CD4-positive, alpha-beta T cell treated with Interleukin-15 for 4 hours (primary cell): ENCODE data around the gene SH3RF2.

Experiments
- DNase-seq: peaks from one replicate; pipeline ENCODE4 v3.0.0-alpha.2; 2020; ENCODE audit warnings: low spot score

Gene SH3RF2

DNA sequence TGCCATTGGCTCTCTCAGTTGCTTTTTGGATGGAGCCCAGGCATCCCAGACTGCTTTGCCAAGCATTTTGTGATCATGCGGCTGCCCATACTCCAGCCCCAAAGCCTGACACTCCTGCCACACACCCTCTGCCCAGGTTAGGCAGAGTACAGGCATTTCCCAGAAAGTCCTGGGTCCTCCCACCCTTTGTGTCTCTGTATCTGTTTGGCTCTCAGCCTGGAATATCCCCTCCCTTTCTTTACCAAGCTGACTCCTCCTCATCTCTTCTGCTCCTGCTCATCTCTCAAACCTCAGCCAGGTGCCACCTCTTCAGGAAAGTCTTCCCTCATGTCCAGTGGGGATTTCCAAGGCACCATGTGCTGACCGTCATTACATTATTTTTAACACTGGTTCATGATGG is 14.3 kb upstream of the SH3RF2 start:
- DNase-seq = no peak

GRCh38 chr5:145923405-145923804 is 13.0 kb upstream of the SH3RF2 start:
- DNase-seq = no peak

GRCh38 chr5:145924849-145925248 is 11.5 kb upstream of the SH3RF2 start:
- no peak for DNase-seq

- DNase-seq = no peak
Observed at GRCh38 chr5:145925353-145925752, 11.0 kb upstream of the SH3RF2 start.

- no peak for DNase-seq
Observed at GRCh38 chr5:145925803-145926202, 10.6 kb upstream of the SH3RF2 start.

DNA sequence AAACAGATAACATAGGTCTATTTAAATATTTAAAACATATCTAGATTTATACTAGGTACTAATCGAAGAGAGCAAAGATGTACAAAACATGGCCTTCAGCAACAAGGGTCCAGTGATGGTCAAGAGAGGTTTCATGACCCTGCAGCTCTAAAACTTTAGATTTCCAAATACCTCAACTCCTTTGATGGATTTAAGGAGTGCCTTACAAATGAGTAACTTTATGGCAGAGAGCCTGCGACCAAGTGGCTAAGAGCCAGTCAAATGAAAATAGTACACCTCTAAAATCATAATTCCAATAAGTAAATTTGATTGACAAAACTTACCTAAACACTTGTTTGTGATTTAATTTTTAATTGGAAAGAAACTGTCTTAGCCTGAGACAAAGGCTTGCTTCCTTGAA is 4.7 kb upstream of the SH3RF2 start:
- no peak for DNase-seq

- no peak for DNase-seq
Observed at GRCh38 chr5:145934276-145934675, 2.1 kb upstream of the SH3RF2 start.

DNA sequence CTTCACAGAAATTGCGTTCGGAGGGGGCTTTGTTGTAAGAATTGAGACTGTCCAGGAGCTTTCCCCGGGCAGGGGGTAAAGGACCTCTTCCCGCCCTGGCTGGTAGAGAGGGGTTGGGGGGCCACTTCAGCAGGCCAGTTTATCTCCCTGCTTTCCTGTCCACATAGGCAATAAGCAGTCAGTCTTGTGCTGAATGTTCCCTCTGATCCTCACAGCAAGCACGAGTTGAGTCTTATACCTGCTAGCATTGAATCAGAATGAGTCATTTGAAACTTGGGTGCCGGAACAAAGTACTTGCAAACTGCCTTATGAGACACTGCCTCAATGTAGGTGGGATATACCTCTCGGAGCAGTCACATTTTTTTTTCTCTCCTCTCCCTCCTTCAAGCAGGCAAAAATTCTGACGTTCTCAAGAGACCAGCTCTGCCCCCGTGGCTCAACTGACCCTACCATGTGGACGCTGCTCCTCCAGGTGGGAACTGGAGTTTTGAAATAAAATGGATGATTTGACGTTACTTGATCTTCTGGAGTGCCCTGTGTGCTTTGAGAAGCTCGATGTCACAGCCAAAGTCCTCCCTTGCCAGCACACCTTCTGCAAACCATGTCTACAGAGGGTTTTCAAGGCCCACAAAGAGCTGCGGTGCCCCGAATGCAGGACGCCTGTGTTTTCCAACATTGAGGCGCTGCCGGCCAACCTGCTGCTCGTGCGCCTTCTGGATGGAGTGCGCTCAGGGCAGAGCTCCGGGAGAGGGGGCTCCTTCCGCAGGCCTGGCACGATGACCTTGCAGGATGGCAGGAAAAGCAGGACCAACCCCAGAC is 1.3 kb downstream of the SH3RF2 start:
- no peak for DNase-seq

DNA sequence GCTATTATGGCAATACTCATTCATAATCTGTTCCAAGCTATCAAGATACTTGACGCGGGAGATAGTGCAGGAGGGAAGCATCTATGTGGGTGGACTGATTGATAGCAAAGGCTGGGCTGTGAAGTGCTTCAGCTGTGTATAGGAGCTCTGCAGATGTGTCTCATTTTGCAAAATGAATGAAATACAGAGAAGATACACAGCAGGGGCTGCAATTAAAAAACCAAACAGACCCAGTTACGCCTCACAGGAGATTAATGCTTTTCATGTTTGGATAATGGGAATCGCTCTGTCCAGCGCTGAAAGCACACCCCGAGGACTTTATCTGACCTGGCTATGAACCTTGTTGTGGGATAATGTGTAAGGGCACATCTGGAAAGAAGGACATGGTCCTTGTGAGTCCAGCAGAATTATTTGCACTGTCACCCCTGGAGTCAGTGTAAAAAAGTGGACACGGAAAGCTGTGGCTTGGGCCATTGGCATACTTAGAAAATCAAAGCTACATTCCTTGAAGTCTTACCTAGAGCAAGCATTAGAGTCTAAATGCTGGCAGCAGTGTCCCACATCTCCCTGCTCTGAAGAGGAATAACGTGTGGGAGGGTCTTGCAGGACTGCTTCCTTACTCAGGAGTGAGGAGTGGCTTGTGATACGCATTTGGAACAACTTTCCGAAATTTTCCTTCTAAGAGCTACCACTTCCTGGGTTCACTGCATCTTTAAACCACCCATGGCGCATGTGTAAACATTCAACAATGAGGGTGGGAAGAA is 2.6 kb downstream of the SH3RF2 start:
- DNase-seq = no peak

DNA sequence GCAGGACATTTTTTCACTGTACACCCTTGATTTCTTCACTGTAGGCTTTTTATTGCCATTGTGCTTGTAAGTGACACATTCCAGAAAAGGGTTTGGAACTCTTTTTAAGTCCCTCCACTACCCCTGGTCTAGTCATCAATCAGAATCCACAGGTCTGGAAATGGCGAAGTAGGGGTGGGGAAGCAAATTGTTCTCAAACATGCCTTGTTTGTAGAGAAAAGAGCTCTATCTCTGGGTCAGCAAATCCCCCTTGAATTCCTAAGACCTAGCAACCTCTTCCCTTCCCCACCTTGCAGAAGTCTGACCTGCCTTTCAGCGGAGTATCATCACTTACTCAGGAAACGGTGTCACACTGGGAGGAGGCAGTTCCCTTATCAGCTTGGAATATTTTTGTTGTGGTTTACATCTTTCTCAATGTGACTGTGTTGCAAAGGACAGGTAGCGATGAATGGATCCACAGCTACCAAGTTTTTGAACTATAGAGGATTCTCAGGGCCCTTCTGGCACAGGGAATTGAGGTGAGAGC is 3.2 kb downstream of the SH3RF2 start:
- DNase-seq = no peak

DNA sequence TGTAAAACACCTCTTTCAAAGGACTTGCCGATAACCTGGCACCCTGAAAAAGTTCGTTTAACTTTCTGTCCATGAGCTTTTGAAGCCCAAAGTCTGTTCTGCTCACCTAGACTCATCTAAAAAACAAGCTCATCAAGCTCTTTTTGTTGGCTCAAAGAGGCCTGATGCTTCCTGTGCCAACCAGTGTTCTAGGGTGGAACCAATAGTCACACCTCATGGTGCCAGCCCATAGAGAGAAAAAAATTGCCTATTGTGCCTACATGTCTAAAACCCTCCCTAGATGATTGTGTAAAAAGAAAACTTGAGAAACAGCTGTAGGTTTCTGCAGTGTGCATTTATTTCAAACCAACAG is 4.7 kb downstream of the SH3RF2 start:
- no peak for DNase-seq

GRCh38 chr5:145941448-145942130 is 5.2 kb downstream of the SH3RF2 start:
- peak; percentile 17 for DNase-seq

- DNase-seq = no peak
Observed at GRCh38 chr5:145942201-145942600, 5.8 kb downstream of the SH3RF2 start.

DNA sequence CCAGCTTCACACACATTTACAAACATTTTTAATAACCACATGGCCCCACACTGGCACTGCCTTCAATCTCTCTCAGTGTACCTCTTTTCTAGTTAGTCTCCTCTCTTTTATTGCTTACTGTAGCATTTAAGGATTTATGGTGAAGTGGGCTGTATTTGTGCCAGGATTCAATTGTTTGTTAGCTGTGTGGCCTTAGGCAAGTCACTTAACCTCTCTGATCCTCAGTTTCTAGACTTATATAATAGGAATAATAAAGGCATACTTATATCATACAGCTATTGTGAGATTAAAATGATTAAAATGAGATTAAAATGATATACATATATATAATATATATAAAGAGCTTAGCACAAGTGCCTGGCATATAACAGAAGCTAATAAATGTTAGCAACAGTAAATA is 6.4 kb downstream of the SH3RF2 start:
- no peak for DNase-seq

GRCh38 chr5:145943674-145944121 is 7.3 kb downstream of the SH3RF2 start:
- no peak for DNase-seq

GRCh38 chr5:145944328-145944727 is 8.0 kb downstream of the SH3RF2 start:
- DNase-seq = no peak

GRCh38 chr5:145945620-145946111 is 9.3 kb downstream of the SH3RF2 start:
- DNase-seq = no peak

- peak; percentile 26 for DNase-seq
Observed at GRCh38 chr5:145946112-145946861, 9.9 kb downstream of the SH3RF2 start.

DNA sequence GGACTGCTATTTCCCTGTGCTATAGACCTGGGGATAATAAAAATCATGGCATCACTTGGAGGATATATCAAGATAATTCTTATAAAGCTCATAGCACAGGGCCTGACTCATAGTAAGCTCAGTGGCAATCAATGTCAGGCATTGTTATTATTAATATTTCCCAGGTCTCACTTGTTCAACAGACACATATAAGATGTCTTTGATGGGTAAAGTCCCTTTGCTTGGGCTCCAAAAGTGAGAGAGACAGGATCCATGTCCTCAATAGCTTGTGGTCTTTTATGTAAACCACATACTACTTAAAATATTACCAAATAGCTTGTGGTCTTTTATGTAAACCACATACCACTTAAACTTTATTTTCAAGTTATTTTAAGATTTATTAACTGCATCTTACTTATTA is 11.2 kb downstream of the SH3RF2 start:
- DNase-seq = no peak

DNA sequence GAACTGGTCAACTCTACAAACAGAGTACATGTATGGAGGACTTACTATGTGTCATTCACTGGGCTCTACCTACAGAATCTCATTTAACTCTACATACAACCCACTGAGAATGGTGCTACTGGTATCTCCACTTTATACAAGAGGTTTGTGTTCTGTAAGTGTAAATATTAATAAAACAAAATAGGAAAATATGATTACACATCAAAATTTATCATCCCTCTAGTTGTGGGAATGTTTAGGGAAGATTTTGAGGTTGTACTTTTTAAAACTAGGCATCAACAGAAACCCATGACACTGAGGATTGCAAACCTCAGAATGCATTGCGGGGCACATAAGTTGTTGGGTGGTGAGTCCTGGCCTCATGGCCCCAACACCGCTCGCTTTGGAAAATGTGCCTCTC is 11.7 kb downstream of the SH3RF2 start:
- DNase-seq = no peak

GRCh38 chr5:145948921-145949320 is 12.5 kb downstream of the SH3RF2 start:
- no peak for DNase-seq

DNA sequence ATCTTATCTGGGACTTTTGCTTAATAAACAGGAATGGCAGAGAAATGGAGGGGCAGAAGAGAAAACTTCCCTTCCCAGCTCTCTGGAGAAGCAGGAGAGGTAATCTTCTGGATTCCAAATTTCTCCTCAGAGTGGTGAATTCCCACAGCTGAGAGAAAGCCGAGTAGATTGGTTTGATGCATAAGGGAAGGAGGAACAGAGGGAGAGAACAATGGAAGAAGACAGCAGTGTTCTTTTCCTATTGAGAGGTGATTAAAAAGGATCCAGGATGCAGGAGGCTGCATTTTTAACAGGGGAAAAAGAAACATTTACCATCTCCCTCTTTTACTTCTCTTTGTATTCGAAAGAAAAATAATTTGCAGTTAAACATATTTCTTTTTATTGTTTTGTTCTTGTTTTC is 13.1 kb downstream of the SH3RF2 start:
- no peak for DNase-seq
